ENCODE results near the gene TAOK3. TPM values are rescaled to one million over a fixed set of nuclear protein-coding genes. Genes with fewer than 3 reads are reported as not detected.
"Not testable (repeated sequence)": the region's sequence is repeated elsewhere in the genome, so short reads cannot be mapped to it uniquely, and the experiment has no call there.

TAOK3 gene
- total RNA-seq, 1 experiment from 2014 or later: 55.8 TPM

DNA sequence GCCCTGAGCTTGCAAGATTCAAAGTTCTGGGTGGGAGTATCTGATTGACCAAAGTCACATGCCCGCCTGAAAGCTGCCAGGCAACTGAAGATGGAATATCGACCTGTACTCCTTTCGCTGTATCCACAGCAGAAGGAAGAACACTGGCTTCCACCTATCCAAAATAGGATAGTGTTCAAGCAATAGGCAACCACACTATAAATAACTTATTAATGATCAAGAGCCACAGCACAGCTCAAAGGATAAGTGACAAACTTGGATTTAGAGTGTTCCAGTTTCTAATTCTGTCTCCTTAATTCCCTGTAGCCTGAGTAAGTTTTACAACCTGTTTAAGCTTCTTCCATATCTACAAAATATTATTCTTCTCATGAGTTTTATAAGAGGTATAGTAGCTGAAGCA lies 89.9 kb downstream of the TAOK3 start:
- Histone ChIP-seq H3K36me3 (ENCODE audit: low read depth) (no peaks in the 10 kb centered on the region), H2AFZ (no peak overlapping the region), H3K4me3 (no peak overlapping the region), H3K4me2 (no peak overlapping the region), H4K20me1 (ENCODE audit: insufficient read depth) (no peaks in the 10 kb centered on the region), H3K27ac (no peak overlapping the region), H3K4me1 (replicated peaks; ENCODE audit: insufficient read depth) (peaks cover 6% of the 10 kb centered on the region), H3K9me3 (ENCODE audit: insufficient read depth, low read depth) (no peaks in the 10 kb centered on the region), H3F3A (ENCODE audit: insufficient read depth, low read depth) (no peaks in the 10 kb centered on the region), H3K9me2 (ENCODE audit: insufficient read depth) (no peaks in the 10 kb centered on the region), H3K27me3 (ENCODE audit: insufficient read depth, low read depth) (no peaks in the 10 kb centered on the region), H3K79me2 (ENCODE audit: low read depth) (no peaks in the 10 kb centered on the region)
- TF ChIP-seq EZH2 (IDR thresholded peaks at IDR 0.05; ENCODE audit: low read depth): no peak
- TF ChIP-seq, protein P1, sequence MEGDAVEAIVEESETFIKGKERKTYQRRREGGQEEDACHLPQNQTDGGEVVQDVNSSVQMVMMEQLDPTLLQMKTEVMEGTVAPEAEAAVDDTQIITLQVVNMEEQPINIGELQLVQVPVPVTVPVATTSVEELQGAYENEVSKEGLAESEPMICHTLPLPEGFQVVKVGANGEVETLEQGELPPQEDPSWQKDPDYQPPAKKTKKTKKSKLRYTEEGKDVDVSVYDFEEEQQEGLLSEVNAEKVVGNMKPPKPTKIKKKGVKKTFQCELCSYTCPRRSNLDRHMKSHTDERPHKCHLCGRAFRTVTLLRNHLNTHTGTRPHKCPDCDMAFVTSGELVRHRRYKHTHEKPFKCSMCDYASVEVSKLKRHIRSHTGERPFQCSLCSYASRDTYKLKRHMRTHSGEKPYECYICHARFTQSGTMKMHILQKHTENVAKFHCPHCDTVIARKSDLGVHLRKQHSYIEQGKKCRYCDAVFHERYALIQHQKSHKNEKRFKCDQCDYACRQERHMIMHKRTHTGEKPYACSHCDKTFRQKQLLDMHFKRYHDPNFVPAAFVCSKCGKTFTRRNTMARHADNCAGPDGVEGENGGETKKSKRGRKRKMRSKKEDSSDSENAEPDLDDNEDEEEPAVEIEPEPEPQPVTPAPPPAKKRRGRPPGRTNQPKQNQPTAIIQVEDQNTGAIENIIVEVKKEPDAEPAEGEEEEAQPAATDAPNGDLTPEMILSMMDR (conservative IDR thresholded peaks at IDR 0.05): no peak
- DNase-seq: no peak
- intact Hi-C loops (cut with micrococcal nuclease; ENCODE audit: unreplicated experiment): no loop called here
- BruUV-seq (replicated peaks): no TSS peak
- ChIA-PET CTCF (no interaction called here), POLR2A (ENCODE audit: unreplicated experiment) (no interaction called here)

DNA sequence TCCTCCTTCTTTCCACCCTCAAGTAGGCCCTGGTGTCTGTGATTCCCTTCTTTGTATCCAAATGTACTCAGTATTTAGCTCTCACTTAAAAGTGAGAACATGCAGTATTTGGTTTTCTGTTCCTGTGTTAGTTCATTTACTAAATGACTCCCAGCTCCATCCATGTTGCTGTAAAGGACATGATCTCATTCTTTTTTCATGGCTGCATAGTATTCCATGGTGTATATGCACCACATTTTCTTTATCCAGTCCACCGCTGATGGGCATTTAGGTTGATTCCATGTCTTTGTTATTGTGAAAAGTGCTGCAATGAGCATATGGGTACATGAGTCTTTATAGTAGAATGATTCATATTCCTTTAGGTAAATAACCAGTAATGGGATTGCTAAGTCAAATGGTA lies 94.4 kb downstream of the TAOK3 start:
- H3K27ac ChIP-seq; BruUV-seq (replicated peaks); H3K9me2 ChIP-seq (ENCODE audit: insufficient read depth); H2AFZ ChIP-seq; H3K36me3 ChIP-seq (ENCODE audit: low read depth); intact Hi-C loops (cut with micrococcal nuclease; ENCODE audit: unreplicated experiment); H3K27me3 ChIP-seq (ENCODE audit: insufficient read depth, low read depth); CTCF ChIA-PET; H3K4me2 ChIP-seq; POLR2A ChIA-PET (ENCODE audit: unreplicated experiment); DNase-seq; H3K9me3 ChIP-seq (ENCODE audit: insufficient read depth, low read depth); H4K20me1 ChIP-seq (ENCODE audit: insufficient read depth); H3K4me3 ChIP-seq; H3F3A ChIP-seq (ENCODE audit: insufficient read depth, low read depth): not testable (repeated sequence)
- peaks cover 11% of the 10 kb centered on the region for H3K79me2 ChIP-seq (ENCODE audit: low read depth)
- peaks cover 25% of the 10 kb centered on the region for H3K4me1 ChIP-seq (replicated peaks; ENCODE audit: insufficient read depth)

DNA sequence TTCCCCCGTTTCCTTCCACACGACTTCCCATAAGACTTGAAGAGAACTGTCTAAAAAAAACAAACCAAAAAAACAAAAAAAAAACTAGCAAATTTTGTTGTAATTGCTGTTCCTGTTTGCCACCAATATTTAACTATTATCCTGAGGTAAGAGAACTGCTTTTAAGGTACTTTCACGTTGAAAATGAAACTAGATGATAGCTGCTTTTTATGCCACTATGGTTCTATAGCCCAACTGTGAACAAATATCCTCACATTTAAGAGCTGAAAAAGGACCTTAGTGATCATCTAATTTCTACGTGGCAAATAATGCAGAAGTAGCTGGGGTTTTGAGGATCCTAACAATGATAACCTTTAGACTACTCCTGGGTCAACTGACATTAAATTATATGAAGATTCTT lies 98.6 kb downstream of the TAOK3 start:
- H3K4me1 ChIP-seq (replicated peaks; ENCODE audit: insufficient read depth): peaks cover 61% of the 10 kb centered on the region
- H3F3A ChIP-seq (ENCODE audit: insufficient read depth, low read depth): peaks cover 30% of the 10 kb centered on the region
- peak overlapping the region; percentile 96; the same call in 1 of the 2 replicates for H3K27ac ChIP-seq
- intact Hi-C loops (cut with micrococcal nuclease; ENCODE audit: unreplicated experiment): no loop called here
- H3K4me3 ChIP-seq: no peak overlapping the region
- no peaks in the 10 kb centered on the region for H3K9me3 ChIP-seq (ENCODE audit: insufficient read depth, low read depth)
- no peak overlapping the region for H3K4me2 ChIP-seq
- no peaks in the 10 kb centered on the region for H4K20me1 ChIP-seq (ENCODE audit: insufficient read depth)
- no peaks in the 10 kb centered on the region for H3K36me3 ChIP-seq (ENCODE audit: low read depth)
- BruUV-seq (replicated peaks): no TSS peak
- H3K79me2 ChIP-seq (ENCODE audit: low read depth): peaks cover 26% of the 10 kb centered on the region
- no peaks in the 10 kb centered on the region for H3K9me2 ChIP-seq (ENCODE audit: insufficient read depth)
- POLR2A ChIA-PET (ENCODE audit: unreplicated experiment): interaction anchor here (0.5 kb wide), 1 partner anchor 16 kb away, joined by 3 read pairs; no protein-coding TSS in a partner anchor
- CTCF ChIA-PET: interaction anchor here (0.7 kb wide), 1 partner anchor 20 kb away, joined by 3 read pairs; no protein-coding TSS in a partner anchor
- H3K27me3 ChIP-seq (ENCODE audit: insufficient read depth, low read depth): no peaks in the 10 kb centered on the region
- no peak overlapping the region for H2AFZ ChIP-seq
- no peak for DNase-seq
- TF ChIP-seq EZH2 (IDR thresholded peaks at IDR 0.05; ENCODE audit: low read depth): no peak
- TF ChIP-seq, protein P1 (conservative IDR thresholded peaks at IDR 0.05): no peak

DNA sequence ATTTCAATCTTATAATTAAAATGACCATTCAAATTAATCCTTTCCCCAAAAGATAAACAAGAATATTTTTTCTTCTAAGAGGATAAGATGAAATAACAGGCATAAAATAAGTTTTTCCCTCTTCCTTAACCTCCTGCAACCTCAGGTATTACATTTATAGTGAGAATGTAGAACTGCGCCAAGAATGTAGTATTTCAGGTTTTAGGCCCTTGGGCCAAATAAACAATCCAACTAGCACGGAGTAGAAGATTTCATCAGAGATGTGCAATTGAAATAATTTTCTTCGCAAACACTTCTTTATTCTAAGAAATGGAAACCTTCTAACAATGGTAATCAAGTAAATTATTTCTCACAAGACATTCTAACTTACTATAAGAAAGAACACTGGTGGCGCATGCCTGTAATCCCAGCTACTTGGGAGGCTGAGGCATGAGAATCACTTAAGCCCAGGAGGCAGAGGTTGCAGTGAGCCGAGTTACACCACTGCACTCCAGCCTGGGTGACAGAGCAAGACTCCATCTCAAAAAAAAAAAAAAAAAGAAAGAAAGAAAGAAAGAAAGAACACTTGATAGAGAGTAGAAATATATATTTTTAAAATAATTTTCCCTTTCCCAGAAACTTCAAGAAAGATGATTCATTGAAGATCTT lies 100.8 kb downstream of the TAOK3 start:
- peak overlapping the region; percentile 89 for H3K4me2 ChIP-seq
- ChIA-PET POLR2A (ENCODE audit: unreplicated experiment) (no interaction called here), CTCF (no interaction called here)
- peak overlapping the region; percentile 96 for H3K27ac ChIP-seq
- peak overlapping the region; percentile 49 for H3K4me3 ChIP-seq
- no TSS peak for BruUV-seq (replicated peaks)
- peaks cover 36% of the 10 kb centered on the region for H3K79me2 ChIP-seq (ENCODE audit: low read depth)
- intact Hi-C loops (cut with micrococcal nuclease; ENCODE audit: unreplicated experiment): loop anchor here (1.0 to 2.0 kb wide), 3 partner anchors 31 to 101 kb away; no protein-coding TSS in a partner anchor
- no peaks in the 10 kb centered on the region for H3K9me2 ChIP-seq (ENCODE audit: insufficient read depth)
- H4K20me1 ChIP-seq (ENCODE audit: insufficient read depth): no peaks in the 10 kb centered on the region
- peaks cover 30% of the 10 kb centered on the region for H3F3A ChIP-seq (ENCODE audit: insufficient read depth, low read depth)
- no peak for TF ChIP-seq EZH2 (IDR thresholded peaks at IDR 0.05; ENCODE audit: low read depth)
- TF ChIP-seq, protein P1 (conservative IDR thresholded peaks at IDR 0.05): no peak
- no peaks in the 10 kb centered on the region for H3K9me3 ChIP-seq (ENCODE audit: insufficient read depth, low read depth)
- H3K36me3 ChIP-seq (ENCODE audit: low read depth): no peaks in the 10 kb centered on the region
- no peaks in the 10 kb centered on the region for H3K27me3 ChIP-seq (ENCODE audit: insufficient read depth, low read depth)
- H2AFZ ChIP-seq: no peak overlapping the region
- H3K4me1 ChIP-seq (replicated peaks; ENCODE audit: insufficient read depth): peaks cover 61% of the 10 kb centered on the region
- DNase-seq: peak; percentile 59 to 94
